WTC11 (cell line): ENCODE results near the gene CISTR. TPM values are rescaled to one million over a fixed set of nuclear protein-coding genes. Genes with fewer than 3 reads are reported as not detected.

ENCODE experiments used
- ATAC-seq: fragments of 200-7000 bp; cut with Tn5 transposase; 2 replicates; pipeline ENCODE4 v1.10.0; 2021; ENCODE audit warnings: mild to moderate bottlenecking, moderate library complexity
- CTCF ChIA-PET: fragments of 300-600 bp; sonication (Branson Sonifier 250); formaldehyde crosslinking; loops from one replicate; lab custom pipeline; 2021; ENCODE audit warnings: antibody characterized with exemption; lab: Charles Lee
- POLR2A ChIA-PET: fragments of 350-600 bp; sonication (Branson Sonifier 250); formaldehyde crosslinking; loops from one replicate; lab custom pipeline; 2021; ENCODE audit warnings: antibody characterized with exemption; lab: Charles Lee
- DNase-seq: peaks from one replicate; pipeline ENCODE4 v3.0.0; 2021; ENCODE audit warnings: low spot score
- H3K27ac Mint-ChIP-seq: 2 replicates; pipeline ENCODE4 v1.8.0; 2021; ENCODE audit warnings: mixed read lengths
- H3K27me3 Mint-ChIP-seq: 2 replicates; pipeline ENCODE4 v1.8.0; 2021; ENCODE audit warnings: low read depth, mild to moderate bottlenecking, moderate library complexity, mixed read lengths
- H3K36me3 Mint-ChIP-seq: 2 replicates; pipeline ENCODE4 v1.8.0; 2021; ENCODE audit warnings: mixed read lengths
- H3K4me1 Mint-ChIP-seq: 2 replicates; pipeline ENCODE4 v1.8.0; 2022; ENCODE audit warnings: mixed read lengths
- H3K4me3 Mint-ChIP-seq: 2 replicates; pipeline ENCODE4 v1.8.0; 2021; ENCODE audit warnings: mild to moderate bottlenecking, moderate library complexity, mixed read lengths
- H3K9me3 Mint-ChIP-seq: 2 replicates; pipeline ENCODE4 v1.8.0; 2021; ENCODE audit warnings: mixed read lengths
- CREM ChIP-seq: sonication (generic); formaldehyde crosslinking; IDR thresholded peaks from 2 replicates; pipeline ENCODE4 v1.8.1; 2022; ENCODE audit warnings: mild to moderate bottlenecking, missing genetic modification reagents, moderate library complexity
- ELF4 ChIP-seq: sonication (generic); formaldehyde crosslinking; IDR thresholded peaks from 2 replicates; pipeline ENCODE4 v1.8.1; 2022; ENCODE audit warnings: low read depth, mild to moderate bottlenecking, moderate library complexity, missing genetic modification reagents
- EMX1 ChIP-seq: fragments of 250-450 bp; sonication (Bioruptor Pico); IDR thresholded peaks from 2 replicates; pipeline ENCODE4 v1.8.0; 2021; ENCODE audit warnings: mild to moderate bottlenecking
- FOXP1 ChIP-seq: sonication (generic); formaldehyde crosslinking; IDR thresholded peaks from 2 replicates; pipeline ENCODE4 v1.8.0; 2022; ENCODE audit warnings: missing genetic modification reagents, mild to moderate bottlenecking, moderate library complexity, borderline replicate concordance
- GABPB1 ChIP-seq: sonication (generic); formaldehyde crosslinking; IDR thresholded peaks from 2 replicates; pipeline ENCODE4 v1.8.1; 2023; ENCODE audit warnings: mild to moderate bottlenecking, missing genetic modification reagents
- GRHL2 ChIP-seq: fragments of 250-450 bp; sonication (Bioruptor Pico); IDR thresholded peaks from 2 replicates; pipeline ENCODE4 v1.8.0; 2022; ENCODE audit warnings: mild to moderate bottlenecking, moderate library complexity; ENCODE audit not compliant: insufficient replicate concordance, severe bottlenecking
- GTF2I ChIP-seq: fragments of 250-450 bp; sonication (Bioruptor Pico); conservative IDR thresholded peaks from 2 replicates; pipeline ENCODE4 v1.4.0; 2021; ENCODE audit warnings: mild to moderate bottlenecking
- MXD4 ChIP-seq: fragments of 250-450 bp; sonication (Bioruptor Pico); IDR thresholded peaks from 2 replicates; pipeline ENCODE4 v1.8.0; 2021; ENCODE audit warnings: mild to moderate bottlenecking, moderate library complexity, borderline replicate concordance
- NFATC4 ChIP-seq: fragments of 250-450 bp; sonication (Bioruptor Pico); IDR thresholded peaks from 2 replicates; pipeline ENCODE4 v1.9.0; 2021; ENCODE audit warnings: mild to moderate bottlenecking
- NFE2L1 ChIP-seq: sonication (generic); formaldehyde crosslinking; IDR thresholded peaks from 2 replicates; pipeline ENCODE4 v1.8.1; 2023; ENCODE audit warnings: missing genetic modification reagents
- TCF7 ChIP-seq: sonication (generic); formaldehyde crosslinking; IDR thresholded peaks from 2 replicates; pipeline ENCODE4 v1.8.0; 2022; ENCODE audit warnings: mild to moderate bottlenecking, low read depth, missing genetic modification reagents, moderate library complexity
- TEAD1 ChIP-seq: sonication (generic); formaldehyde crosslinking; IDR thresholded peaks from 2 replicates; pipeline ENCODE4 v1.8.0; 2022; ENCODE audit warnings: mild to moderate bottlenecking, missing genetic modification reagents
- ZNF121 ChIP-seq: sonication (generic); formaldehyde crosslinking; IDR thresholded peaks from 2 replicates; pipeline ENCODE4 v1.8.0; 2023; ENCODE audit warnings: missing genetic modification reagents
- ZNF317 ChIP-seq: sonication (generic); formaldehyde crosslinking; IDR thresholded peaks from 2 replicates; pipeline ENCODE4 v1.8.1; 2023; ENCODE audit warnings: low read depth, mild to moderate bottlenecking, moderate library complexity, missing genetic modification reagents, borderline replicate concordance
- total RNA-seq: library from RNA; stranded (reverse); gene quantifications from 3 replicates; pipeline ENCODE4 v1.2.3, GENCODE V29; 2021
- TF ChIP-seq, protein P1 (sequence below): sonication (generic); formaldehyde crosslinking; IDR thresholded peaks from 2 replicates; pipeline ENCODE4 v1.8.1; 2022; ENCODE audit warnings: mild to moderate bottlenecking, moderate library complexity, missing genetic modification reagents
- TF ChIP-seq, protein P2 (sequence below): sonication (generic); formaldehyde crosslinking; conservative IDR thresholded peaks from 2 replicates; pipeline ENCODE4 v1.8.1; 2022; ENCODE audit warnings: mild to moderate bottlenecking, missing genetic modification reagents
- TF ChIP-seq, protein P3 (sequence below): sonication (generic); formaldehyde crosslinking; IDR thresholded peaks from 2 replicates; pipeline ENCODE4 v1.8.1; 2023; ENCODE audit warnings: mild to moderate bottlenecking, missing genetic modification reagents
- TF ChIP-seq, protein P4 (sequence below): sonication (generic); formaldehyde crosslinking; IDR thresholded peaks from 2 replicates; pipeline ENCODE4 v1.8.1; 2023; ENCODE audit warnings: mild to moderate bottlenecking, missing genetic modification reagents, moderate library complexity
- TF ChIP-seq, protein P5 (sequence below): sonication (generic); formaldehyde crosslinking; IDR thresholded peaks from 2 replicates; pipeline ENCODE4 v1.8.0; 2022; ENCODE audit warnings: mild to moderate bottlenecking, missing genetic modification reagents
- TF ChIP-seq, protein P6 (sequence below): sonication (generic); formaldehyde crosslinking; IDR thresholded peaks from 2 replicates; pipeline ENCODE4 v1.8.0; 2023; ENCODE audit warnings: mild to moderate bottlenecking, missing genetic modification reagents
- TF ChIP-seq, protein P7 (sequence below): sonication (generic); formaldehyde crosslinking; IDR thresholded peaks from 2 replicates; pipeline ENCODE4 v1.8.0; 2023; ENCODE audit warnings: missing genetic modification reagents, mild to moderate bottlenecking, borderline replicate concordance

Gene CISTR
- total RNA-seq, 1 experiment from 2014 or later, result 0.81 TPM

DNA sequence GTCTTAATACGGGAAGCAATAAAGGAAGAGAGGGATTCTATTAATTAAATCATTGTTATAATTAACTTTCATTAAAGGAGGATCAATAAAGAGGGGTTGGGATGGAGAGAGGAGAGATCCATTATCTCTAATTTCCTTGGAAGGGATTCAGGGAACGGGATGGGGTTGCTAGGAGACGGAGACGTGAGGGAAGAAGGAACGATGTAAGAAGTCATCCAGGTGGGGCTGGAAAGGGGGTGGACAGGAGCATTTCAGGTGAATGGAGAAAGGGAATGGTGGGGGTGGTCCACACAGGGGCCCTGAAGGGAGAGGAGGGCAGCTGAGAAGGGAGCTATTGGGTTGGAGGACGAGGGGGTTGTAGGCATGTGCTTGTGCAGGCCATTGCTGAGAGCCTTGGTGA is 41.7 kb downstream of the CISTR start:
- Mint-ChIP-seq H3K36me3 (no peaks in the 10 kb centered on the region), H3K4me3 (no peak overlapping the region), H3K27me3 (peaks cover 22% of the 10 kb centered on the region), H3K27ac (no peak overlapping the region), H3K4me1 (peaks cover 3% of the 10 kb centered on the region; the same call in 1 of the 2 replicates), H3K9me3 (no peaks in the 10 kb centered on the region)
- ATAC-seq (no peak), DNase-seq (no peak)
- TF ChIP-seq GABPB1 (CRISPR knock-in tag), result no peak
- TF ChIP-seq MXD4 (CRISPR knock-in tag), result no peak
- TF ChIP-seq, protein P1, sequence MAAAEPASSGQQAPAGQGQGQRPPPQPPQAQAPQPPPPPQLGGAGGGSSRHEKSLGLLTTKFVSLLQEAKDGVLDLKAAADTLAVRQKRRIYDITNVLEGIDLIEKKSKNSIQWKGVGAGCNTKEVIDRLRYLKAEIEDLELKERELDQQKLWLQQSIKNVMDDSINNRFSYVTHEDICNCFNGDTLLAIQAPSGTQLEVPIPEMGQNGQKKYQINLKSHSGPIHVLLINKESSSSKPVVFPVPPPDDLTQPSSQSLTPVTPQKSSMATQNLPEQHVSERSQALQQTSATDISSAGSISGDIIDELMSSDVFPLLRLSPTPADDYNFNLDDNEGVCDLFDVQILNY (CRISPR knock-in tag), result no peak
- TF ChIP-seq NFE2L1, result no peak
- no peak for TF ChIP-seq GTF2I (CRISPR knock-in tag)
- POLR2A ChIA-PET, result no interaction called here
- CTCF ChIA-PET, result interaction anchor here (0.6 to 3.5 kb wide), 2 partner anchors 8 to 37 kb away, joined by 3 to 17 read pairs; no protein-coding TSS in a partner anchor

DNA sequence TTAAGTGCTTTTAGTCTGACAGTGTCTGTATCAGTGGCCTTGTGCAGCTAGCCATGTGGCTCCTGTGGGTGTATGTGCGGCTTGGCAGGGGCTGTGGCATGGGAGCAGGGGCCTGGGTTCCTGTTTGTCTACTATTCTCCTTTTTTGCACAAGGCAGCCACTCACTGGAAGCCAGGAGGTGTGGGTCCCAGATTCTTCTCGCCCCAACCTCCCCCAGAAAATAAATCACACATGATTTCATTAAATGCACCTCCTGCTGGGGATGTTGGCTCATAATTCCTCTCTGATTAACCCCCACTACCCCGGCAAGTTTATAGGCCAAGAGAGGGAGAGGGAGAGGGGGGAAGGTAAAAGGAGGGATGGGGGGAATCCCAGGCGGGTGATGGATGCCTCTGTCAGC is 42.1 kb downstream of the CISTR start:
- Mint-ChIP-seq H3K4me3 (no peak overlapping the region), H3K36me3 (no peaks in the 10 kb centered on the region), H3K27me3 (peaks cover 22% of the 10 kb centered on the region), H3K4me1 (peaks cover 3% of the 10 kb centered on the region; the same call in 1 of the 2 replicates), H3K27ac (no peak overlapping the region), H3K9me3 (no peaks in the 10 kb centered on the region)
- TF ChIP-seq FOXP1 (CRISPR knock-in tag) (no peak), ZNF121 (CRISPR knock-in tag) (no peak), ZNF317 (no peak), TEAD1 (CRISPR knock-in tag) (no peak), CREM (CRISPR knock-in tag) (no peak), NFATC4 (CRISPR knock-in tag) (no peak), GRHL2 (no peak), TCF7 (CRISPR knock-in tag) (no peak), ELF4 (CRISPR knock-in tag) (no peak)
- TF ChIP-seq, protein P2, sequence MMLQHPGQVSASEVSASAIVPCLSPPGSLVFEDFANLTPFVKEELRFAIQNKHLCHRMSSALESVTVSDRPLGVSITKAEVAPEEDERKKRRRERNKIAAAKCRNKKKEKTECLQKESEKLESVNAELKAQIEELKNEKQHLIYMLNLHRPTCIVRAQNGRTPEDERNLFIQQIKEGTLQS (CRISPR knock-in tag), result no peak
- TF ChIP-seq, protein P3, sequence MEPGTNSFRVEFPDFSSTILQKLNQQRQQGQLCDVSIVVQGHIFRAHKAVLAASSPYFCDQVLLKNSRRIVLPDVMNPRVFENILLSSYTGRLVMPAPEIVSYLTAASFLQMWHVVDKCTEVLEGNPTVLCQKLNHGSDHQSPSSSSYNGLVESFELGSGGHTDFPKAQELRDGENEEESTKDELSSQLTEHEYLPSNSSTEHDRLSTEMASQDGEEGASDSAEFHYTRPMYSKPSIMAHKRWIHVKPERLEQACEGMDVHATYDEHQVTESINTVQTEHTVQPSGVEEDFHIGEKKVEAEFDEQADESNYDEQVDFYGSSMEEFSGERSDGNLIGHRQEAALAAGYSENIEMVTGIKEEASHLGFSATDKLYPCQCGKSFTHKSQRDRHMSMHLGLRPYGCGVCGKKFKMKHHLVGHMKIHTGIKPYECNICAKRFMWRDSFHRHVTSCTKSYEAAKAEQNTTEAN (CRISPR knock-in tag), result no peak
- TF ChIP-seq, protein P4, sequence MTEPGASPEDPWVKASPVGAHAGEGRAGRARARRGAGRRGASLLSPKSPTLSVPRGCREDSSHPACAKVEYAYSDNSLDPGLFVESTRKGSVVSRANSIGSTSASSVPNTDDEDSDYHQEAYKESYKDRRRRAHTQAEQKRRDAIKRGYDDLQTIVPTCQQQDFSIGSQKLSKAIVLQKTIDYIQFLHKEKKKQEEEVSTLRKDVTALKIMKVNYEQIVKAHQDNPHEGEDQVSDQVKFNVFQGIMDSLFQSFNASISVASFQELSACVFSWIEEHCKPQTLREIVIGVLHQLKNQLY (CRISPR knock-in tag), result no peak
- DNase-seq, result no peak
- ChIA-PET POLR2A (no interaction called here), CTCF (interaction anchor here (0.6 to 3.5 kb wide), 3 partner anchors 7 to 37 kb away, joined by 3 to 18 read pairs (median 17); no protein-coding TSS in a partner anchor)
- no peak for ATAC-seq

DNA sequence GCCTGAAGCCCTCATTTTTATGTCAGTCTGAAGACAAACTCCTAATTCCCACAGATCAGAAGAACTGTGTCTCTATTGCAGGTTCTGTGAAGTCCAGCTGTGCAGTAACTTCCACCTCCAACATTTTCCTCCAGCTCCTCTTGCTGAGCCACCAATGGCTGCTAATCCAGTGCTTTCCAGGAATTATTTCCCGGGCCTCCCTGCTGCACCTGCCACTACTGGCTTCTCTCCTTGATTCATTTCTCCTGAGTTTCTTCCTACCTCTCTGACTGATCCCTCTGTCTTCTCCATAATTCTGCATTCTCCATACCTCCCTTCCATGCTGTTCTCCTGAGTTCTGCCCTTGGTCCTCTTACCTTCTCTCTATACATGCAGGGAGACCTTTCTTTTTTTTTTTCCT is 45.7 kb downstream of the CISTR start:
- no peaks in the 10 kb centered on the region for H3K36me3 Mint-ChIP-seq
- H3K9me3 Mint-ChIP-seq, result no peaks in the 10 kb centered on the region
- CTCF ChIA-PET, result interaction anchor here (5.0 kb wide), 1 partner anchor 38 kb away, joined by 327 read pairs; no protein-coding TSS in a partner anchor
- POLR2A ChIA-PET, result no interaction called here
- no peak overlapping the region for H3K27ac Mint-ChIP-seq
- DNase-seq (no peak), ATAC-seq (no peak)
- peaks cover 7% of the 10 kb centered on the region for H3K4me1 Mint-ChIP-seq
- H3K4me3 Mint-ChIP-seq, result no peak overlapping the region
- H3K27me3 Mint-ChIP-seq, result peaks cover 36% of the 10 kb centered on the region
- TF ChIP-seq EMX1 (CRISPR knock-in tag) (no peak), ZNF317 (no peak), NFATC4 (CRISPR knock-in tag) (no peak)
- TF ChIP-seq, protein P5, sequence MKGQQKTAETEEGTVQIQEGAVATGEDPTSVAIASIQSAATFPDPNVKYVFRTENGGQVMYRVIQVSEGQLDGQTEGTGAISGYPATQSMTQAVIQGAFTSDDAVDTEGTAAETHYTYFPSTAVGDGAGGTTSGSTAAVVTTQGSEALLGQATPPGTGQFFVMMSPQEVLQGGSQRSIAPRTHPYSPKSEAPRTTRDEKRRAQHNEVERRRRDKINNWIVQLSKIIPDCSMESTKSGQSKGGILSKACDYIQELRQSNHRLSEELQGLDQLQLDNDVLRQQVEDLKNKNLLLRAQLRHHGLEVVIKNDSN (CRISPR knock-in tag), result no peak
- TF ChIP-seq, protein P6, sequence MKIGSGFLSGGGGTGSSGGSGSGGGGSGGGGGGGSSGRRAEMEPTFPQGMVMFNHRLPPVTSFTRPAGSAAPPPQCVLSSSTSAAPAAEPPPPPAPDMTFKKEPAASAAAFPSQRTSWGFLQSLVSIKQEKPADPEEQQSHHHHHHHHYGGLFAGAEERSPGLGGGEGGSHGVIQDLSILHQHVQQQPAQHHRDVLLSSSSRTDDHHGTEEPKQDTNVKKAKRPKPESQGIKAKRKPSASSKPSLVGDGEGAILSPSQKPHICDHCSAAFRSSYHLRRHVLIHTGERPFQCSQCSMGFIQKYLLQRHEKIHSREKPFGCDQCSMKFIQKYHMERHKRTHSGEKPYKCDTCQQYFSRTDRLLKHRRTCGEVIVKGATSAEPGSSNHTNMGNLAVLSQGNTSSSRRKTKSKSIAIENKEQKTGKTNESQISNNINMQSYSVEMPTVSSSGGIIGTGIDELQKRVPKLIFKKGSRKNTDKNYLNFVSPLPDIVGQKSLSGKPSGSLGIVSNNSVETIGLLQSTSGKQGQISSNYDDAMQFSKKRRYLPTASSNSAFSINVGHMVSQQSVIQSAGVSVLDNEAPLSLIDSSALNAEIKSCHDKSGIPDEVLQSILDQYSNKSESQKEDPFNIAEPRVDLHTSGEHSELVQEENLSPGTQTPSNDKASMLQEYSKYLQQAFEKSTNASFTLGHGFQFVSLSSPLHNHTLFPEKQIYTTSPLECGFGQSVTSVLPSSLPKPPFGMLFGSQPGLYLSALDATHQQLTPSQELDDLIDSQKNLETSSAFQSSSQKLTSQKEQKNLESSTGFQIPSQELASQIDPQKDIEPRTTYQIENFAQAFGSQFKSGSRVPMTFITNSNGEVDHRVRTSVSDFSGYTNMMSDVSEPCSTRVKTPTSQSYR (CRISPR knock-in tag), result no peak
- TF ChIP-seq, protein P7, sequence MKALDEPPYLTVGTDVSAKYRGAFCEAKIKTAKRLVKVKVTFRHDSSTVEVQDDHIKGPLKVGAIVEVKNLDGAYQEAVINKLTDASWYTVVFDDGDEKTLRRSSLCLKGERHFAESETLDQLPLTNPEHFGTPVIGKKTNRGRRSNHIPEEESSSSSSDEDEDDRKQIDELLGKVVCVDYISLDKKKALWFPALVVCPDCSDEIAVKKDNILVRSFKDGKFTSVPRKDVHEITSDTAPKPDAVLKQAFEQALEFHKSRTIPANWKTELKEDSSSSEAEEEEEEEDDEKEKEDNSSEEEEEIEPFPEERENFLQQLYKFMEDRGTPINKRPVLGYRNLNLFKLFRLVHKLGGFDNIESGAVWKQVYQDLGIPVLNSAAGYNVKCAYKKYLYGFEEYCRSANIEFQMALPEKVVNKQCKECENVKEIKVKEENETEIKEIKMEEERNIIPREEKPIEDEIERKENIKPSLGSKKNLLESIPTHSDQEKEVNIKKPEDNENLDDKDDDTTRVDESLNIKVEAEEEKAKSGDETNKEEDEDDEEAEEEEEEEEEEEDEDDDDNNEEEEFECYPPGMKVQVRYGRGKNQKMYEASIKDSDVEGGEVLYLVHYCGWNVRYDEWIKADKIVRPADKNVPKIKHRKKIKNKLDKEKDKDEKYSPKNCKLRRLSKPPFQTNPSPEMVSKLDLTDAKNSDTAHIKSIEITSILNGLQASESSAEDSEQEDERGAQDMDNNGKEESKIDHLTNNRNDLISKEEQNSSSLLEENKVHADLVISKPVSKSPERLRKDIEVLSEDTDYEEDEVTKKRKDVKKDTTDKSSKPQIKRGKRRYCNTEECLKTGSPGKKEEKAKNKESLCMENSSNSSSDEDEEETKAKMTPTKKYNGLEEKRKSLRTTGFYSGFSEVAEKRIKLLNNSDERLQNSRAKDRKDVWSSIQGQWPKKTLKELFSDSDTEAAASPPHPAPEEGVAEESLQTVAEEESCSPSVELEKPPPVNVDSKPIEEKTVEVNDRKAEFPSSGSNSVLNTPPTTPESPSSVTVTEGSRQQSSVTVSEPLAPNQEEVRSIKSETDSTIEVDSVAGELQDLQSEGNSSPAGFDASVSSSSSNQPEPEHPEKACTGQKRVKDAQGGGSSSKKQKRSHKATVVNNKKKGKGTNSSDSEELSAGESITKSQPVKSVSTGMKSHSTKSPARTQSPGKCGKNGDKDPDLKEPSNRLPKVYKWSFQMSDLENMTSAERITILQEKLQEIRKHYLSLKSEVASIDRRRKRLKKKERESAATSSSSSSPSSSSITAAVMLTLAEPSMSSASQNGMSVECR (CRISPR knock-in tag), result no peak
